Anterior cingulate cortex (tissue), 58 donors: ENCODE results near the gene CDK17.
A peak's percentile ranks its signal among the peaks of the same experiment; 100 is the strongest.
"Not testable (repeated sequence)": the region's sequence is repeated elsewhere in the genome, so short reads cannot be mapped to it uniquely, and the experiment has no call there.

Source experiments
- DNase-seq, 58 donors: peaks; one replicate each; lab custom pipeline; 2025; lab: John Stamatoyannopoulos, UW

Gene CDK17

GRCh38 chr12:96419576-96420276 lies 19.5 kb upstream of the CDK17 start:
- peak in 5 of 58 donors; percentile 2 to 16 (median 7) for DNase-seq

- DNase-seq, result not testable (repeated sequence)
These were observed 17.4 kb upstream of the CDK17 start for GRCh38 chr12:96417688-96418087.

GRCh38 chr12:96416033-96416799 lies 16.0 kb upstream of the CDK17 start:
- DNase-seq, result no peak

- no peak for DNase-seq
These were observed 14.4 kb upstream of the CDK17 start for GRCh38 chr12:96414637-96415036.

GRCh38 chr12:96412431-96412830 lies 12.2 kb upstream of the CDK17 start:
- DNase-seq, result no peak

- no peak for DNase-seq
These were observed 9.5 kb upstream of the CDK17 start for GRCh38 chr12:96409731-96410130.

- DNase-seq, result no peak
These were observed 8.8 kb upstream of the CDK17 start for GRCh38 chr12:96408993-96409392.

- DNase-seq, result not testable (repeated sequence)
These were observed 7.3 kb upstream of the CDK17 start for GRCh38 chr12:96407429-96408097.

GRCh38 chr12:96404696-96405095 lies 4.5 kb upstream of the CDK17 start:
- DNase-seq, result no peak

- DNase-seq, result no peak
These were observed 3.6 kb upstream of the CDK17 start for GRCh38 chr12:96403870-96404269.

GRCh38 chr12:96402522-96402921 lies 2.3 kb upstream of the CDK17 start:
- not testable (repeated sequence) for DNase-seq

GRCh38 chr12:96402061-96402460 lies 1.8 kb upstream of the CDK17 start:
- peak in 1 of 58 donors; percentile 5 for DNase-seq

GRCh38 chr12:96401076-96401871 lies 1.0 kb upstream of the CDK17 start:
- DNase-seq, result peak in 19 of 58 donors; percentile 3 to 60 (median 31)

GRCh38 chr12:96400631-96401075 lies 414 bp upstream of the CDK17 start:
- DNase-seq, result peak in 7 of 58 donors; percentile 49 to 83 (median 79)

GRCh38 chr12:96399120-96399918 lies 920 bp downstream of the CDK17 start:
- peak in 55 of 58 donors; percentile 14 to 80 (median 61) for DNase-seq

GRCh38 chr12:96398424-96399119 lies 1.7 kb downstream of the CDK17 start:
- DNase-seq, result peak in 7 of 58 donors; percentile 27 to 67 (median 59)

- DNase-seq, result no peak
These were observed 2.3 kb downstream of the CDK17 start for GRCh38 chr12:96397756-96398423.

- DNase-seq, result no peak
These were observed 3.3 kb downstream of the CDK17 start for GRCh38 chr12:96396914-96397313.
